IMR-90 (cell line): ENCODE data around the gene ST7. TPM values are rescaled to one million over a fixed set of nuclear protein-coding genes. Genes with fewer than 3 reads are reported as not detected.
A peak's percentile ranks its signal among the peaks of the same experiment; 100 is the strongest.

Source experiments
- ATAC-seq: fragments of 200-7000 bp; cut with Tn5 transposase; 2 replicates; pipeline ENCODE4 v1.9.1; 2020; ENCODE audit warnings: low read depth, mild to moderate bottlenecking, moderate library complexity
- BruUV-seq: library from RNA; stranded (reverse); fragments of 400-500 nt; replicated peaks from 2 replicates; lab custom pipeline; 2021; lab: Mats Ljungman, UMichigan
- CTCF ChIA-PET: fragments of 300-600 bp; formaldehyde crosslinking; extraction: SDS; loops from one replicate; lab custom pipeline; 2021; ENCODE audit warnings: antibody characterized with exemption; lab: Yijun Ruan, JAX
- POLR2A ChIA-PET: fragments of 300-600 bp; sonication (Branson Sonifier 250); formaldehyde crosslinking; loops from one replicate; lab custom pipeline; 2022; ENCODE audit warnings: antibody characterized with exemption; ENCODE audit not compliant: unreplicated experiment; lab: Charles Lee
- DNase-seq: peaks from one replicate; pipeline ENCODE4 v3.0.0; 2013
- H2AFZ ChIP-seq: replicated peaks from 2 replicates; pipeline ENCODE3; 2013; ENCODE audit warnings: low read length, mild to moderate bottlenecking; ENCODE audit not compliant: poor library complexity
- H2AK5ac ChIP-seq: 2 replicates; pipeline ENCODE4 v1.6.1; 2013; ENCODE audit warnings: low read depth, low read length, inconsistent platforms
- H2AK9ac ChIP-seq: replicated peaks from 2 replicates; pipeline ENCODE3; 2013; ENCODE audit warnings: mild to moderate bottlenecking, low read depth, low read length, moderate library complexity; ENCODE audit not compliant: poor library complexity
- H2BK120ac ChIP-seq: 2 replicates; pipeline ENCODE4 v1.6.1; 2013; ENCODE audit warnings: low read depth, low read length, inconsistent platforms
- H2BK15ac ChIP-seq: 3 replicates; pipeline ENCODE4 v1.6.1; 2013; ENCODE audit warnings: low read depth, low read length, inconsistent platforms
- H2BK20ac ChIP-seq: 2 replicates; pipeline ENCODE4 v1.6.1; 2013; ENCODE audit warnings: low read depth, mild to moderate bottlenecking, inconsistent platforms, low read length, moderate library complexity
- H2BK5ac ChIP-seq: 2 replicates; pipeline ENCODE4 v1.6.1; 2013; ENCODE audit warnings: mild to moderate bottlenecking, low read depth, low read length, inconsistent platforms; ENCODE audit not compliant: poor library complexity, severe bottlenecking
- H3K14ac ChIP-seq: replicated peaks from 2 replicates; pipeline ENCODE4 v1.6.1; 2013; ENCODE audit warnings: low read depth, low read length, inconsistent platforms
- H3K18ac ChIP-seq: 2 replicates; pipeline ENCODE4 v1.6.1; 2013; ENCODE audit warnings: low read depth, low read length, control low read depth
- H3K23ac ChIP-seq: 2 replicates; pipeline ENCODE4 v1.6.1; 2013; ENCODE audit warnings: low read depth, low read length, inconsistent platforms
- H3K27ac ChIP-seq: 2 replicates; pipeline ENCODE4 v1.5.1; 2013; ENCODE audit warnings: mild to moderate bottlenecking, control low read depth, low read length; ENCODE audit not compliant: insufficient read depth
- H3K27me3 ChIP-seq: 2 replicates; pipeline ENCODE4 v1.6.1; 2013; ENCODE audit warnings: low read length; ENCODE audit not compliant: control insufficient read depth, insufficient read depth
- H3K36me3 ChIP-seq: 2 replicates; pipeline ENCODE4 v1.6.1; 2013; ENCODE audit warnings: low read length, mixed read lengths; ENCODE audit not compliant: control insufficient read depth, insufficient read depth
- H3K4ac ChIP-seq: 2 replicates; pipeline ENCODE4 v1.6.1; 2013; ENCODE audit warnings: low read depth, low read length, inconsistent platforms
- H3K4me1 ChIP-seq: 2 replicates; pipeline ENCODE4 v1.6.1; 2013; ENCODE audit warnings: low read length, mixed read lengths; ENCODE audit not compliant: control insufficient read depth, insufficient read depth
- H3K4me2 ChIP-seq: 2 replicates; pipeline ENCODE4 v1.6.1; 2013; ENCODE audit warnings: low read depth, mild to moderate bottlenecking, control low read depth, low read length, moderate library complexity
- H3K4me3 ChIP-seq: 2 replicates; pipeline ENCODE4 v1.5.1; 2013; ENCODE audit warnings: low read depth, mild to moderate bottlenecking, control low read depth, low read length, moderate library complexity; ENCODE audit not compliant: insufficient read depth
- H3K56ac ChIP-seq: 2 replicates; pipeline ENCODE4 v1.6.1; 2013; ENCODE audit warnings: low read length, inconsistent platforms; ENCODE audit not compliant: insufficient read depth; ENCODE audit errors: extremely low read depth
- H3K79me1 ChIP-seq, 2 experiments: 2 replicates each; pipeline ENCODE4 v1.6.1; 2013; ENCODE audit warnings: low read length in 2 of 2, inconsistent platforms in 1 of 2, low read depth in 1 of 2
- H3K9ac ChIP-seq: 2 replicates; pipeline ENCODE4 v1.6.1; 2013; ENCODE audit warnings: low read depth, low read length, control low read depth
- H3K9me1 ChIP-seq: 2 replicates; pipeline ENCODE4 v1.6.1; 2013; ENCODE audit warnings: low read length, inconsistent platforms; ENCODE audit not compliant: insufficient read depth
- H3K9me3 ChIP-seq: 2 replicates; pipeline ENCODE4 v1.6.1; 2013; ENCODE audit warnings: low read length; ENCODE audit not compliant: control insufficient read depth, insufficient read depth
- H4K20me1 ChIP-seq: 2 replicates; pipeline ENCODE4 v1.6.1; 2013; ENCODE audit warnings: low read length, inconsistent platforms; ENCODE audit not compliant: insufficient read depth
- H4K5ac ChIP-seq: 2 replicates; pipeline ENCODE4 v1.6.1; 2013; ENCODE audit warnings: mild to moderate bottlenecking, low read depth, low read length, control low read depth
- H4K8ac ChIP-seq, 2 experiments: 2 replicates each; pipeline ENCODE4 v1.6.1; 2013; ENCODE audit warnings: low read depth in 2 of 2, low read length in 2 of 2, control low read depth in 1 of 2, inconsistent platforms in 1 of 2
- H4K91ac ChIP-seq: 2 replicates; pipeline ENCODE4 v1.6.1; 2013; ENCODE audit warnings: low read depth, low read length, inconsistent platforms; ENCODE audit not compliant: insufficient read depth
- BHLHE40 ChIP-seq: fragments of 150-350 bp; IDR thresholded peaks from 2 replicates; pipeline ENCODE4 v1.6.1; 2016; ENCODE audit warnings: mild to moderate bottlenecking, low read depth, low read length
- CHD1 ChIP-seq: IDR thresholded peaks from 2 replicates; pipeline ENCODE4 v1.6.1; 2012; ENCODE audit warnings: low read depth, low read length, improper control_type of control experiment
- CTCF ChIP-seq: conservative IDR thresholded peaks from 2 replicates; pipeline ENCODE4 v1.5.1; 2012; ENCODE audit warnings: mild to moderate bottlenecking, low read depth, low read length, improper control_type of control experiment
- ELK1 ChIP-seq: fragments of 150-350 bp; IDR thresholded peaks from 2 replicates; pipeline ENCODE4 v1.6.1; 2016; ENCODE audit warnings: low read depth, mild to moderate bottlenecking, low read length, moderate library complexity, borderline replicate concordance
- MAFK ChIP-seq: IDR thresholded peaks from 2 replicates; pipeline ENCODE4 v1.6.1; 2012; ENCODE audit warnings: low read depth, low read length, improper control_type of control experiment
- MAZ ChIP-seq: IDR thresholded peaks from 2 replicates; pipeline ENCODE4 v1.6.1; 2012; ENCODE audit warnings: low read depth, mild to moderate bottlenecking, low read length, improper control_type of control experiment, moderate library complexity, borderline replicate concordance
- MXI1 ChIP-seq: IDR thresholded peaks from 2 replicates; pipeline ENCODE4 v1.6.1; 2012; ENCODE audit warnings: low read depth, mild to moderate bottlenecking, low read length, moderate library complexity, borderline replicate concordance
- NFE2L2 ChIP-seq: fragments of 150-350 bp; IDR thresholded peaks from 2 replicates; pipeline ENCODE4 v1.6.1; 2016; ENCODE audit warnings: low read depth, mild to moderate bottlenecking, low read length
- POLR2A ChIP-seq: IDR thresholded peaks from 2 replicates; pipeline ENCODE4 v1.6.1; 2012; ENCODE audit warnings: mild to moderate bottlenecking, low read depth, low read length
- RCOR1 ChIP-seq: IDR thresholded peaks from 2 replicates; pipeline ENCODE4 v1.6.1; 2012; ENCODE audit warnings: mild to moderate bottlenecking, low read length, improper control_type of control experiment; ENCODE audit not compliant: insufficient replicate concordance
- RFX5 ChIP-seq: IDR thresholded peaks from 2 replicates; pipeline ENCODE4 v1.8.0; 2012; ENCODE audit warnings: low read depth, mild to moderate bottlenecking, low read length, moderate library complexity
- USF2 ChIP-seq: fragments of 150-350 bp; IDR thresholded peaks from 2 replicates; pipeline ENCODE4 v1.6.1; 2017; ENCODE audit warnings: mild to moderate bottlenecking, antibody characterized with exemption, low read length, low read depth
- WGBS, 2 experiments: methylation state at CpG; one replicate each; pipeline versions ENCODE4 v1.1.5 to v1.1.7; 2013; ENCODE audit warnings: missing lambda C conversion rate in 2 of 2; ENCODE audit not compliant: insufficient read length in 1 of 2; ENCODE audit errors: extremely low coverage in 2 of 2; 5-methylcytosine and 5-hydroxymethylcytosine counted together
- dilution Hi-C: fragments of 300-500 bp; cut with HindIII; formaldehyde crosslinking; loops from one replicate; pipeline ENCODE4 v1.14.3; 2018; ENCODE audit warnings: low sequenced_read_pairs; ENCODE audit not compliant: unreplicated experiment
- in situ Hi-C: fragments of 300-500 bp; cut with MboI; formaldehyde crosslinking; loops from 3 replicates; pipeline ENCODE4 v1.14.3; 2019; ENCODE audit warnings: low sequenced_read_pairs, inconsistent platforms, mixed read lengths
- intact Hi-C: fragments of 100-400 bp; cut with micrococcal nuclease; formaldehyde crosslinking; loops from 2 replicates; pipeline ENCODE4 v1.10.0; 2022
- polyA plus RNA-seq, 3 experiments: library from polyadenylated mRNA; depleted of rRNA; stranded (reverse); fragments of >200 nt; gene quantifications; 2 replicates each; pipeline ENCODE4 v1.2.3, GENCODE V29; 2012; ENCODE audit warnings: low replicate concordance in 1 of 3
- total RNA-seq: library from RNA; depleted of rRNA; stranded (reverse); fragments of >200 nt; gene quantifications from 2 replicates; pipeline ENCODE4 v1.2.3, GENCODE V29; 2012

The ST7 gene
- total and polyA plus RNA-seq, 2 of the 4 experiments (the other 2 are of a cell fraction) = 18.6 to 26.0 TPM

GRCh38 chr7:117279203-117279602 is 325.9 kb downstream of the ST7 start:
- CTCF ChIA-PET = no interaction called here
- intact Hi-C loops = no loop called here

More at GRCh38 chr7:117279203-117279602, 325.9 kb downstream of the ST7 start:
- Histone ChIP-seq H4K8ac (peak overlapping the region; percentile 3 to 26; a peak in 2 of 4 replicates), H2BK5ac (no peak overlapping the region), H2AK9ac (no peak overlapping the region), H3K27ac (no peak overlapping the region), H3K4me1 (peaks cover 20% of the 10 kb centered on the region), H2BK20ac (peak overlapping the region; percentile 0; the same call in 1 of the 2 replicates), H3K23ac (no peak overlapping the region), H4K20me1 (no peaks in the 10 kb centered on the region), H3K56ac (no peak overlapping the region), H3K4me3 (no peak overlapping the region), H2AFZ (no peak overlapping the region), H4K5ac (peak overlapping the region; percentile 6), H3K36me3 (no peaks in the 10 kb centered on the region), H2BK120ac (peak overlapping the region; percentile 25), H2AK5ac (peak overlapping the region; percentile 67; the same call in 1 of the 2 replicates), H3K9ac (no peak overlapping the region), H2BK15ac (no peak overlapping the region; the same call in 2 of the 3 replicates), H3K27me3 (no peaks in the 10 kb centered on the region), H3K14ac (0 out of 2 replicates have a peak overlapping the region, but pooled peaks have one; percentile 13), H3K4me2 (no peak overlapping the region), H3K9me1 (peaks cover 24% of the 10 kb centered on the region), H3K9me3 (no peaks in the 10 kb centered on the region), H3K4ac (peak overlapping the region; percentile 7; the same call in 1 of the 2 replicates), H4K91ac (peak overlapping the region; percentile 37; the same call in 1 of the 2 replicates), H3K79me1 (no peaks in the 10 kb centered on the region), H3K18ac (peak overlapping the region; percentile 89)
- TF ChIP-seq CTCF (no peak), NFE2L2 (no peak), MXI1 (no peak), RCOR1 (no peak), BHLHE40 (no peak), ELK1 (no peak), USF2 (no peak), POLR2A (no peak), CHD1 (no peak), MAZ (no peak), MAFK (no peak), RFX5 (no peak)
- in situ Hi-C loops = no loop called here
- ATAC-seq (no peak), DNase-seq (no peak)
- dilution Hi-C loops = no loop called here
- 86% methylated on average over 1 of the region's 2 CpGs; no CpG with 5 or more reads in 1 of the 2 experiments for WGBS, 2 experiments
- POLR2A ChIA-PET = no interaction called here
- BruUV-seq = no TSS peak
